NB4 (cell line): ENCODE data around the gene CPD.

ENCODE experiments used
- DNase-seq: peaks from one replicate; pipeline ENCODE4 v3.0.0; 2010; ENCODE audit warnings: low read depth
- H3K4me3 ChIP-seq: one replicate; pipeline ENCODE4 v1.5.1; 2011; ENCODE audit warnings: mild to moderate bottlenecking, low read depth, low read length, moderate library complexity
- MAX ChIP-seq: IDR thresholded peaks from 2 replicates; pipeline ENCODE4 v1.6.1; 2011; ENCODE audit warnings: low read depth, low read length
- MYC ChIP-seq: IDR thresholded peaks from 2 replicates; pipeline ENCODE4 v1.6.1; 2011; ENCODE audit warnings: low read depth, low read length
- POLR2A ChIP-seq: IDR thresholded peaks from 2 replicates; pipeline ENCODE4 v1.6.1; 2011; ENCODE audit warnings: mild to moderate bottlenecking; ENCODE audit not compliant: insufficient read length; ENCODE audit errors: extremely low read depth
- TF ChIP-seq, protein P1 (sequence below): IDR thresholded peaks from one replicate; pipeline ENCODE4 v1.5.1; 2012; ENCODE audit warnings: low read depth, low read length

The CPD gene

DNA sequence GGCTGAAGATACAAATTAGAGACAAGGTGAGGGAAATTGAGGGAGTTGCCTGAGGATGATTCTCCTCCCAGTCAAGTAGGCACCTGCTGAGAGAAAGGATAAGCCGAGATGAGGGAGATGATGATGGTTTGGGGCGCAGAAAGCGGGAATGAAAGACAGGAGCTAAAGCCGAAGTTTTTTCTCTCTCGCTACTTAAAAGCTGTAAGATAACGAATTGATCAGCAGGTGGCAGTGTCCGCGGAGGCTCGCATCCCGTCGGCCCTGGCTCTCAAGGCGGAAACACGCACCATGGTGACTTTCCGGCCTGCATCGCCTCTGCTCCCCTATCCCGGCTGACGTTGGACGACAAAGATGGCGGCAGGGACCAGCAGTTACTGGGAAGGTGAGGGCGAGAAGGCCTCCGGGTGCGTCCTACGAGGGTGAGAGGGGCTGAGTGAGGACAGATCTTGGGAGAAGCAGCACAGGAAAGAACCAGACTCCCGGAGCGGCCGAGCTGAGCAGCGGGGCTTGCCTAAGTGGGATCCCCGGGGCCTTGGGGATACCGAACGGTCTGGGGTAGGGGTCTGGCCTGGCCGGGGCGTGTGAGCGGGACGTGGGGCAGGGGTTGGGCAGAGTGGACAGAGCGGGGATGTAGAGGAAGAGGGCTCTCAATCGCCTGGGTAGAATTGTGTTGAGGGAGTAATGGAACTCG, 98.5 kb downstream of the CPD start, which contains the start of gene GOSR1:
TSS of gene GOSR1 (plus strand) at position 326 of the 691 bp plus-strand sequence. CDS start at position 352, 26 bp downstream.
- TF ChIP-seq, protein P1, sequence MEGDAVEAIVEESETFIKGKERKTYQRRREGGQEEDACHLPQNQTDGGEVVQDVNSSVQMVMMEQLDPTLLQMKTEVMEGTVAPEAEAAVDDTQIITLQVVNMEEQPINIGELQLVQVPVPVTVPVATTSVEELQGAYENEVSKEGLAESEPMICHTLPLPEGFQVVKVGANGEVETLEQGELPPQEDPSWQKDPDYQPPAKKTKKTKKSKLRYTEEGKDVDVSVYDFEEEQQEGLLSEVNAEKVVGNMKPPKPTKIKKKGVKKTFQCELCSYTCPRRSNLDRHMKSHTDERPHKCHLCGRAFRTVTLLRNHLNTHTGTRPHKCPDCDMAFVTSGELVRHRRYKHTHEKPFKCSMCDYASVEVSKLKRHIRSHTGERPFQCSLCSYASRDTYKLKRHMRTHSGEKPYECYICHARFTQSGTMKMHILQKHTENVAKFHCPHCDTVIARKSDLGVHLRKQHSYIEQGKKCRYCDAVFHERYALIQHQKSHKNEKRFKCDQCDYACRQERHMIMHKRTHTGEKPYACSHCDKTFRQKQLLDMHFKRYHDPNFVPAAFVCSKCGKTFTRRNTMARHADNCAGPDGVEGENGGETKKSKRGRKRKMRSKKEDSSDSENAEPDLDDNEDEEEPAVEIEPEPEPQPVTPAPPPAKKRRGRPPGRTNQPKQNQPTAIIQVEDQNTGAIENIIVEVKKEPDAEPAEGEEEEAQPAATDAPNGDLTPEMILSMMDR = peak; percentile 60
- TF ChIP-seq MYC (no peak; the same call in 1 of the 2 replicates), MAX (peak; percentile 57), POLR2A (peak; percentile 91)
- DNase-seq = peak; percentile 98
- peak within 1 kb of the TSS; percentile 94 for H3K4me3 ChIP-seq

DNA sequence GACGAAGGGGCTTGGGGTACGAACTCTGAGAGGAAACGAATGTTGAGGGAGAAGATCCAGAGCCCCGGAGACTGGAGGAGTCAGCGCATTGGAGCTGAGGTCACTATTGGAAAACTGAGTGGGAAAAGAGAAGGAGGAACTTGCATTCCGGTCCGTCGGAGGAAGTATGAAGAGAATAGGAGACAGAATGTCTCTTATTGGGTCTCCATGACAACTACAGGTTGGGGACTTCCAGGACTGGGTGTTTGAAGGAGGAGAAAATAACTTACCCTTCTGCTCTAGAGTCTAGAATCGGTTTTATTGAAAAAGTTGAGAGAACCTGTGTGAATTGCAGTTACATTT, 99.0 kb downstream of the CPD start:
- TF ChIP-seq POLR2A (no peak), MYC (no peak), MAX (no peak)
- TF ChIP-seq, protein P1 = no peak
- DNase-seq = no peak
- peak overlapping the region; percentile 94 for H3K4me3 ChIP-seq

GRCh38 chr17:30482555-30482954, 103.8 kb downstream of the CPD start:
- DNase-seq = no peak
- TF ChIP-seq POLR2A (no peak), MAX (no peak), MYC (no peak)
- TF ChIP-seq, protein P1 = no peak
- H3K4me3 ChIP-seq = no peak overlapping the region

- TF ChIP-seq, protein P1 = no peak
- TF ChIP-seq POLR2A (no peak), MYC (no peak), MAX (no peak)
- DNase-seq = no peak
- H3K4me3 ChIP-seq = no peak overlapping the region
These were observed 104.4 kb downstream of the CPD start for GRCh38 chr17:30483159-30483558.

- TF ChIP-seq, protein P1 = no peak
- TF ChIP-seq MYC = no peak
- no peak for TF ChIP-seq MAX
- no peak for TF ChIP-seq POLR2A
- DNase-seq = no peak
- H3K4me3 ChIP-seq = no peak overlapping the region
These were observed 115.1 kb downstream of the CPD start for GRCh38 chr17:30493780-30494179.
